ENCODE measurements around the gene KLHL41.

The KLHL41 gene

GRCh38 chr2:169486487-169486886 is 23.0 kb upstream of the KLHL41 start (continued):
- TF ChIP-seq PATZ1 (CRISPR knock-in tag; IDR thresholded peaks at IDR 0.05; ENCODE audit: borderline replicate concordance) (no peak), ESRRG (CRISPR knock-in tag; IDR thresholded peaks at IDR 0.05) (no peak), OSR1 (CRISPR knock-in tag; IDR thresholded peaks at IDR 0.05) (no peak), ISL1 (CRISPR knock-in tag; IDR thresholded peaks at IDR 0.05) (no peak), BACH2 (CRISPR knock-in tag; IDR thresholded peaks at IDR 0.05; ENCODE audit: borderline replicate concordance) (no peak), RARB (CRISPR knock-in tag; IDR thresholded peaks at IDR 0.05) (no peak)

GRCh38 chr2:169490834-169491233 is 18.7 kb upstream of the KLHL41 start:
- no peak for ATAC-seq
- TF ChIP-seq ZNF565 (CRISPR knock-in tag; conservative IDR thresholded peaks at IDR 0.05; ENCODE audit: low read depth) = no peak
- peak; percentile 92 for TF ChIP-seq ZNF8 (CRISPR knock-in tag; IDR thresholded peaks at IDR 0.05)

- TF ChIP-seq CSDC2 (CRISPR knock-in tag; IDR thresholded peaks at IDR 0.05) (no peak), ESRRG (CRISPR knock-in tag; IDR thresholded peaks at IDR 0.05) (no peak), ZC3H10 (CRISPR knock-in tag; IDR thresholded peaks at IDR 0.05) (no peak), BACH2 (CRISPR knock-in tag; IDR thresholded peaks at IDR 0.05; ENCODE audit: borderline replicate concordance) (no peak), ZNF70 (CRISPR knock-in tag; IDR thresholded peaks at IDR 0.05) (no peak), TSHZ2 (CRISPR knock-in tag; IDR thresholded peaks at IDR 0.05) (no peak), ISL1 (CRISPR knock-in tag; IDR thresholded peaks at IDR 0.05) (no peak), SNAI2 (CRISPR knock-in tag; IDR thresholded peaks at IDR 0.05) (no peak), ZNF565 (CRISPR knock-in tag; conservative IDR thresholded peaks at IDR 0.05; ENCODE audit: low read depth) (no peak), ZFP30 (CRISPR knock-in tag; IDR thresholded peaks at IDR 0.05) (no peak), CSRNP3 (CRISPR knock-in tag; IDR thresholded peaks at IDR 0.05) (no peak), ARNTL (CRISPR knock-in tag; IDR thresholded peaks at IDR 0.05; ENCODE audit: borderline replicate concordance, low read depth) (no peak), OSR1 (CRISPR knock-in tag; IDR thresholded peaks at IDR 0.05) (no peak), POU6F1 (CRISPR knock-in tag; IDR thresholded peaks at IDR 0.05; ENCODE audit: borderline replicate concordance, low read depth) (no peak), TCF4 (CRISPR knock-in tag; IDR thresholded peaks at IDR 0.05; ENCODE audit: borderline replicate concordance) (no peak), CREB5 (CRISPR knock-in tag; IDR thresholded peaks at IDR 0.05; ENCODE audit: low read depth) (no peak), ZFP3 (CRISPR knock-in tag; IDR thresholded peaks at IDR 0.05) (no peak), TOX (CRISPR knock-in tag; IDR thresholded peaks at IDR 0.05; ENCODE audit: borderline replicate concordance) (no peak), PPARA (CRISPR knock-in tag; IDR thresholded peaks at IDR 0.05; ENCODE audit: borderline replicate concordance) (no peak), PATZ1 (CRISPR knock-in tag; IDR thresholded peaks at IDR 0.05; ENCODE audit: borderline replicate concordance) (no peak)
- no peak for ATAC-seq
Measured at GRCh38 chr2:169491378-169491777, 18.1 kb upstream of the KLHL41 start.

Measured in SK-N-SH treated with all-trans-retinoic acid at 6 μM for 48 hours (cell line).